GDM1 (cell line): ENCODE measurements around the gene CCDC88A.
"Not testable (repeated sequence)": the region's sequence is repeated elsewhere in the genome, so short reads cannot be mapped to it uniquely, and the experiment has no call there.

Experiments used
- DNase-seq: peaks from one replicate; lab custom pipeline; 2025; lab: John Stamatoyannopoulos, UW

The CCDC88A gene

GRCh38 chr2:55301277-55301676 is 118.4 kb downstream of the CCDC88A start:
- no peak for DNase-seq

- DNase-seq = no peak
Observed at GRCh38 chr2:55296393-55296792, 123.3 kb downstream of the CCDC88A start.

- DNase-seq = no peak
Observed at GRCh38 chr2:55283083-55283482, 136.6 kb downstream of the CCDC88A start.

- peak; percentile 87 for DNase-seq
Observed at GRCh38 chr2:55282110-55282917, 137.3 kb downstream of the CCDC88A start.

GRCh38 chr2:55280851-55281546 is 138.7 kb downstream of the CCDC88A start:
- not testable (repeated sequence) for DNase-seq

- not testable (repeated sequence) for DNase-seq
Observed at GRCh38 chr2:55279859-55280424, 139.7 kb downstream of the CCDC88A start.

GRCh38 chr2:55279214-55279835 is 140.3 kb downstream of the CCDC88A start:
- DNase-seq = not testable (repeated sequence)

- no peak for DNase-seq
Observed at GRCh38 chr2:55277310-55277709, 142.3 kb downstream of the CCDC88A start.

GRCh38 chr2:55274346-55274745 is 145.3 kb downstream of the CCDC88A start:
- DNase-seq = not testable (repeated sequence)

- DNase-seq = no peak
Observed at GRCh38 chr2:55269645-55269990, 150.0 kb downstream of the CCDC88A start.

GRCh38 chr2:55268907-55269644 is 150.6 kb downstream of the CCDC88A start, which contains the start of gene MTIF2:
TSS of gene MTIF2 (minus strand) at chr2:55269231. CDS start at chr2:55263858, 5,373 bp downstream.
- DNase-seq = peak; percentile 87

GRCh38 chr2:55268288-55268906 is 151.3 kb downstream of the CCDC88A start:
- no peak for DNase-seq

- not testable (repeated sequence) for DNase-seq
Observed at GRCh38 chr2:55259586-55259985, 160.1 kb downstream of the CCDC88A start.

GRCh38 chr2:55252832-55253231 is 166.8 kb downstream of the CCDC88A start:
- no peak for DNase-seq

- no peak for DNase-seq
Observed at GRCh38 chr2:55247025-55247424, 172.6 kb downstream of the CCDC88A start.

- no peak for DNase-seq
Observed at GRCh38 chr2:55245411-55245810, 174.2 kb downstream of the CCDC88A start.

GRCh38 chr2:55242617-55243016 is 177.0 kb downstream of the CCDC88A start:
- DNase-seq = no peak

GRCh38 chr2:55241582-55241981 is 178.1 kb downstream of the CCDC88A start:
- not testable (repeated sequence) for DNase-seq

GRCh38 chr2:55239656-55240222 is 179.9 kb downstream of the CCDC88A start:
- DNase-seq = no peak
